Nephron progenitor cell (in vitro differentiated cells): ENCODE results near the gene TFPI.

Experiments
- DNase-seq: peaks from one replicate; pipeline ENCODE4 v3.0.0; 2021
- H3K27ac Mint-ChIP-seq: 2 replicates; pipeline ENCODE4 v1.8.0; 2021; ENCODE audit warnings: mild to moderate bottlenecking, moderate library complexity, mixed read lengths
- H3K27me3 Mint-ChIP-seq: 2 replicates; pipeline ENCODE4 v1.8.0; 2021; ENCODE audit warnings: mild to moderate bottlenecking, low read depth, mixed read lengths; ENCODE audit not compliant: poor library complexity
- H3K36me3 Mint-ChIP-seq: 2 replicates; pipeline ENCODE4 v1.8.0; 2021; ENCODE audit warnings: low read depth, mixed read lengths
- H3K4me1 Mint-ChIP-seq: 2 replicates; pipeline ENCODE4 v1.8.0; 2021; ENCODE audit warnings: mixed read lengths
- H3K4me3 Mint-ChIP-seq: 2 replicates; pipeline ENCODE4 v1.8.0; 2021; ENCODE audit warnings: mild to moderate bottlenecking, moderate library complexity, mixed read lengths
- H3K9me3 Mint-ChIP-seq: 2 replicates; pipeline ENCODE4 v1.8.0; 2021; ENCODE audit warnings: mild to moderate bottlenecking, moderate library complexity, mixed read lengths
- CTCF ChIP-seq: fragments of 200-600 bp; sonication (generic); IDR thresholded peaks from 2 replicates; pipeline ENCODE4 v1.5.0; 2021; ENCODE audit warnings: antibody characterized with exemption

TFPI gene

GRCh38 chr2:187431911-187432310 lies 122.3 kb downstream of the TFPI start:
- H3K4me3 Mint-ChIP-seq = no peak overlapping the region
- no peaks in the 10 kb centered on the region for H3K36me3 Mint-ChIP-seq
- no peak overlapping the region for H3K27ac Mint-ChIP-seq
- TF ChIP-seq CTCF = no peak
- DNase-seq = no peak
- H3K9me3 Mint-ChIP-seq = no peaks in the 10 kb centered on the region
- H3K27me3 Mint-ChIP-seq = no peaks in the 10 kb centered on the region
- no peaks in the 10 kb centered on the region for H3K4me1 Mint-ChIP-seq

- no peaks in the 10 kb centered on the region for H3K4me1 Mint-ChIP-seq
- no peaks in the 10 kb centered on the region for H3K27me3 Mint-ChIP-seq
- H3K9me3 Mint-ChIP-seq = no peaks in the 10 kb centered on the region
- no peak for TF ChIP-seq CTCF
- no peak for DNase-seq
- no peak overlapping the region for H3K27ac Mint-ChIP-seq
- no peaks in the 10 kb centered on the region for H3K36me3 Mint-ChIP-seq
- no peak overlapping the region for H3K4me3 Mint-ChIP-seq
Measured at GRCh38 chr2:187429989-187430388, 124.2 kb downstream of the TFPI start.

- no peak overlapping the region for H3K4me3 Mint-ChIP-seq
- no peaks in the 10 kb centered on the region for H3K27me3 Mint-ChIP-seq
- H3K36me3 Mint-ChIP-seq = no peaks in the 10 kb centered on the region
- H3K4me1 Mint-ChIP-seq = no peaks in the 10 kb centered on the region
- no peak for DNase-seq
- H3K27ac Mint-ChIP-seq = no peak overlapping the region
- H3K9me3 Mint-ChIP-seq = no peaks in the 10 kb centered on the region
- TF ChIP-seq CTCF = no peak
Measured at GRCh38 chr2:187424146-187424545, 130.1 kb downstream of the TFPI start.

GRCh38 chr2:187422282-187422681 lies 132.0 kb downstream of the TFPI start:
- Mint-ChIP-seq H3K36me3 (no peaks in the 10 kb centered on the region), H3K4me1 (no peaks in the 10 kb centered on the region), H3K9me3 (no peaks in the 10 kb centered on the region), H3K4me3 (no peak overlapping the region), H3K27me3 (no peaks in the 10 kb centered on the region), H3K27ac (no peak overlapping the region)
- no peak for DNase-seq
- TF ChIP-seq CTCF = no peak

GRCh38 chr2:187421519-187421918 lies 132.7 kb downstream of the TFPI start:
- H3K27ac Mint-ChIP-seq = no peak overlapping the region
- no peak for TF ChIP-seq CTCF
- no peaks in the 10 kb centered on the region for H3K4me1 Mint-ChIP-seq
- no peaks in the 10 kb centered on the region for H3K27me3 Mint-ChIP-seq
- H3K4me3 Mint-ChIP-seq = no peak overlapping the region
- no peaks in the 10 kb centered on the region for H3K9me3 Mint-ChIP-seq
- H3K36me3 Mint-ChIP-seq = no peaks in the 10 kb centered on the region
- no peak for DNase-seq

GRCh38 chr2:187419808-187420207 lies 134.4 kb downstream of the TFPI start:
- H3K9me3 Mint-ChIP-seq = no peaks in the 10 kb centered on the region
- H3K27ac Mint-ChIP-seq = no peak overlapping the region
- TF ChIP-seq CTCF = no peak
- no peak for DNase-seq
- no peaks in the 10 kb centered on the region for H3K36me3 Mint-ChIP-seq
- H3K4me3 Mint-ChIP-seq = no peak overlapping the region
- no peaks in the 10 kb centered on the region for H3K4me1 Mint-ChIP-seq
- no peaks in the 10 kb centered on the region for H3K27me3 Mint-ChIP-seq
